ENCODE results near the gene SF3A2. TPM values are rescaled to one million over a fixed set of nuclear protein-coding genes. Genes with fewer than 3 reads are reported as not detected.

The SF3A2 gene
- total RNA-seq, 4 donors from 2014 or later: 23.9 to 29.2 (median 26.5) TPM

DNA sequence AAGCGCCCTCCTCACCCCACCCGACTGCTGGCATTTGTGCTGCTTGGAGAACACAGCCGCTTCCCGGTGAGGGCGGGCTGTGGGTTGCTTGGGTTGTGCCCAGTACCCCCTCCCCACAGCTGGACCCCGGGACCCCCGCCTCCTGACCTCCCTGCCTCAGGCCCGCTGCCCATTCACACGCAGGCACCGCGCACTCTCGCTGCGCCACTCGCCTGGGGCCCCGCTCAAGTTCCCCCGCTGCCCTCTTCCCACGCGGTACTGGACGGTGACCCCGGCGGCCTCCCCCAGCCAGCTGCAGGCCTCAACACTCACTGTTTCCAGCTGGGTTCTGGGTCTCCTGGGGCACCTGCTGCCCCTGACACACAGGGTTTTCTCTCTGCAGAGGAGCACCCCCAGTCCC, 16.9 kb upstream of the SF3A2 start:
- intact Hi-C loops (cut with DNase I; ENCODE audit: low total_unique reads): no loop called here
- TF ChIP-seq, protein P1, sequence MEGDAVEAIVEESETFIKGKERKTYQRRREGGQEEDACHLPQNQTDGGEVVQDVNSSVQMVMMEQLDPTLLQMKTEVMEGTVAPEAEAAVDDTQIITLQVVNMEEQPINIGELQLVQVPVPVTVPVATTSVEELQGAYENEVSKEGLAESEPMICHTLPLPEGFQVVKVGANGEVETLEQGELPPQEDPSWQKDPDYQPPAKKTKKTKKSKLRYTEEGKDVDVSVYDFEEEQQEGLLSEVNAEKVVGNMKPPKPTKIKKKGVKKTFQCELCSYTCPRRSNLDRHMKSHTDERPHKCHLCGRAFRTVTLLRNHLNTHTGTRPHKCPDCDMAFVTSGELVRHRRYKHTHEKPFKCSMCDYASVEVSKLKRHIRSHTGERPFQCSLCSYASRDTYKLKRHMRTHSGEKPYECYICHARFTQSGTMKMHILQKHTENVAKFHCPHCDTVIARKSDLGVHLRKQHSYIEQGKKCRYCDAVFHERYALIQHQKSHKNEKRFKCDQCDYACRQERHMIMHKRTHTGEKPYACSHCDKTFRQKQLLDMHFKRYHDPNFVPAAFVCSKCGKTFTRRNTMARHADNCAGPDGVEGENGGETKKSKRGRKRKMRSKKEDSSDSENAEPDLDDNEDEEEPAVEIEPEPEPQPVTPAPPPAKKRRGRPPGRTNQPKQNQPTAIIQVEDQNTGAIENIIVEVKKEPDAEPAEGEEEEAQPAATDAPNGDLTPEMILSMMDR (IDR thresholded peaks at IDR 0.05 in 4 of 5, conservative IDR thresholded peaks at IDR 0.05 in 1 of 5): no peak
- no peak for TF ChIP-seq POLR2A (IDR thresholded peaks at IDR 0.05)
- in situ Hi-C loops (cut with MboI; ENCODE audit: low sequenced_read_pairs in 4 of 4): loop anchor here in 1 of 4 donors (5.0 kb wide), 1 partner anchor 62 kb away; no protein-coding TSS in a partner anchor
- Histone ChIP-seq H3K9me3 (no peaks in the 10 kb centered on the region), H3K4me1 (no peaks in the 10 kb centered on the region), H3K27ac (no peak overlapping the region), H3K4me3 (no peak overlapping the region), H3K27me3 (no peaks in the 10 kb centered on the region), H3K36me3 (peaks cover 0 to 80% of the 10 kb centered on the region in 2 donors)
- DNase-seq (no peak), ATAC-seq (no peak)

- Histone ChIP-seq H3K4me3 (no peak overlapping the region), H3K9me3 (no peaks in the 10 kb centered on the region), H3K27me3 (no peaks in the 10 kb centered on the region), H3K36me3 (peaks cover 0 to 81% of the 10 kb centered on the region in 2 donors), H3K4me1 (no peaks in the 10 kb centered on the region), H3K27ac (no peak overlapping the region)
- ATAC-seq (no peak), DNase-seq (no peak)
- TF ChIP-seq POLR2A (IDR thresholded peaks at IDR 0.05): no peak
- TF ChIP-seq, protein P1 (IDR thresholded peaks at IDR 0.05 in 4 of 5, conservative IDR thresholded peaks at IDR 0.05 in 1 of 5): no peak
- intact Hi-C loops (cut with DNase I; ENCODE audit: low total_unique reads) (no loop called here), in situ Hi-C loops (cut with MboI; ENCODE audit: low sequenced_read_pairs in 4 of 4) (loop anchor here in 1 of 4 donors (5.0 kb wide), 1 partner anchor 64 kb away; no protein-coding TSS in a partner anchor)
Observed at GRCh38 chr19:2221250-2221831, 15.3 kb upstream of the SF3A2 start.

GRCh38 chr19:2221918-2222317, 14.7 kb upstream of the SF3A2 start:
- intact Hi-C loops (cut with DNase I; ENCODE audit: low total_unique reads): no loop called here
- H3K36me3 ChIP-seq: peaks cover 0 to 79% of the 10 kb centered on the region in 2 donors
- H3K27ac ChIP-seq: no peak overlapping the region
- ATAC-seq (no peak), DNase-seq (no peak)
- no peaks in the 10 kb centered on the region for H3K4me1 ChIP-seq
- H3K9me3 ChIP-seq: no peaks in the 10 kb centered on the region
- in situ Hi-C loops (cut with MboI; ENCODE audit: low sequenced_read_pairs in 4 of 4): loop anchor here in 1 of 4 donors (5.0 kb wide), 1 partner anchor 65 kb away; no protein-coding TSS in a partner anchor
- H3K4me3 ChIP-seq: no peak overlapping the region
- no peak for TF ChIP-seq POLR2A (IDR thresholded peaks at IDR 0.05)
- TF ChIP-seq, protein P1 (IDR thresholded peaks at IDR 0.05 in 4 of 5, conservative IDR thresholded peaks at IDR 0.05 in 1 of 5): peak in 4 of 5 experiments; percentile 12 to 33 (median 14)
- H3K27me3 ChIP-seq: no peaks in the 10 kb centered on the region

- TF ChIP-seq, protein P1 (IDR thresholded peaks at IDR 0.05 in 4 of 5, conservative IDR thresholded peaks at IDR 0.05 in 1 of 5): no peak
- TF ChIP-seq POLR2A (IDR thresholded peaks at IDR 0.05): no peak
- peaks cover 0 to 70% of the 10 kb centered on the region in 2 donors for H3K36me3 ChIP-seq
Observed at GRCh38 chr19:2223391-2223790, 13.2 kb upstream of the SF3A2 start.

More at GRCh38 chr19:2223391-2223790, 13.2 kb upstream of the SF3A2 start:
- in situ Hi-C loops (cut with MboI; ENCODE audit: low sequenced_read_pairs in 4 of 4) (loop anchor here in 1 of 4 donors (5.0 kb wide), 1 partner anchor 66 kb away; no protein-coding TSS in a partner anchor), intact Hi-C loops (cut with DNase I; ENCODE audit: low total_unique reads) (no loop called here)
- H3K9me3 ChIP-seq: no peaks in the 10 kb centered on the region
- H3K27me3 ChIP-seq: no peaks in the 10 kb centered on the region
- no peak overlapping the region for H3K4me3 ChIP-seq
- H3K4me1 ChIP-seq: peaks cover 0 to 1% of the 10 kb centered on the region in 2 donors
- no peak for ATAC-seq
- H3K27ac ChIP-seq: no peak overlapping the region
- DNase-seq: no peak

Data from gastrocnemius medialis (tissue), 4 donors.